Anterior cingulate cortex (tissue), 58 donors: ENCODE data around the gene PLCD3.
"Not testable (repeated sequence)": the region's sequence is repeated elsewhere in the genome, so short reads cannot be mapped to it uniquely, and the experiment has no call there.

Source experiments
- DNase-seq, 58 donors: peaks; one replicate each; lab custom pipeline; 2025; lab: John Stamatoyannopoulos, UW

The PLCD3 gene

DNA sequence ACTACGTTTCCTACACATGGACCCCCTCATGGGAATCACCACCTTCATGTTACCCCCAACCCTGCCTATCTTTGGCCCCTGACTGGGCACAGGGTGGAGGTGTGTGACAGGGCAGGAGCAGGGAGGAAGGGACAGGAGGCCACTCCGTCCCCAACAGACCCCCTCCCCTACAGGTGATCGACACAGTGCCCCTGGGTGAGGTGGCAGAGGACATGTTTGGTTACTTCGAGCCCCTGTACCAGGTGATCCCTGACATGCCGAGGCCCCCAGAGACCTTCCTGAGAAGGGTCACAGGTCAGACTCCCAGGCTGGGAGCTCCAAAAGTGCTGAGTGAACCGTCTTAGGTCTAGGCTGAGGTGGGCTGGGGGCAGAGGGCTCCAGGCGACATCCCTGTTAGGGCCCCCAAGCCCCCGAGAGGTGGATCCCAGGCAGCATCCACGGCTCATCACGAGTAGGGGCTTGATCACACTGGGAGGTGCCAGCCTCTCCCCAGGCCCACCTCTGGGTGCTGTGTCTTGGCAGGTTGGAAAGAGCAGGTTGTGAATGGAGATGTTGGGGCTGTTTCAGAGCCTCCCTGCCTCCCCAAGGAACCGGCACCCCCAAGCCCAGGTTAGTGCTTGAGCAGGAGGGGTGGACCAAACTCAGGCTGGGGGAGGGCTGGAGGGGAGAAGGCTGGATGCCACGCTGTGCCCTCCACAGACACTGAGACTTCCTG is 4.7 kb upstream of the PLCD3 start:
- no peak for DNase-seq

DNA sequence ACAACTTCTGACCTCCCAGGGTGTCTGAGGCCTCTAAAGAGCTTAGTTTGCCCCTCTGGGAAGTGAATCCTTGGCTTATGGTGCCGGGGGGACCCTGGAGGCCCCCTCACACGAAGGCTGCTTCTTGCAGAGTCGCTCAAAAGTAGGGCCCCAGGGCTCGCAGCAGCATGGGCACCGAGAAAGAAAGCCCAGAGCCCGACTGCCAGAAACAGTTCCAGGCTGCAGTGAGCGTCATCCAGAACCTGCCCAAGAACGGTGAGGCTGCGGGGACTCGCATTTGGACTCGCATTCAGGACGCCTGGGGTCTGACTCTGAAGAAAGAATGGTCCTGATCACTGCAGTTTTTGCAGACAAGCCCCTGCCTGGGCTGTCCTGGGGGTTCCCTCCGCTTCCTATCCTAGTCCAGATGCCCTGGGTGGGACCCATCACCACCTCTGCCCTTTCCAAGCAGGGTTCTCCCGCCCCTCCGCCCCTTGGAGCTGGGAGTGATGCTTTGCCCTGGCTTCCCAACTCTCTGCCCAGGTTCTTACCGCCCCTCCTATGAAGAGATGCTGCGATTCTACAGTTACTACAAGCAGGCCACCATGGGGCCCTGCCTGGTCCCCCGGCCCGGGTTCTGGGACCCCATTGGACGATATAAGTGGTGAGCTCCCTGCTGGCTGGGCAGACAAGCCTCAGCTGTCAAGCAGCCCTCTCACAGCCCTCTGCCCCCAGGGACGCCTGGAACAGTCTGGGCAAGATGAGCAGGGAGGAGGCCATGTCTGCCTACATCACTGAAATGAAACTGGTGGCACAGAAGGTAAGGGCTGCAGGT is 3.9 kb upstream of the PLCD3 start:
- DNase-seq, result peak in 1 of 58 donors; percentile 44

DNA sequence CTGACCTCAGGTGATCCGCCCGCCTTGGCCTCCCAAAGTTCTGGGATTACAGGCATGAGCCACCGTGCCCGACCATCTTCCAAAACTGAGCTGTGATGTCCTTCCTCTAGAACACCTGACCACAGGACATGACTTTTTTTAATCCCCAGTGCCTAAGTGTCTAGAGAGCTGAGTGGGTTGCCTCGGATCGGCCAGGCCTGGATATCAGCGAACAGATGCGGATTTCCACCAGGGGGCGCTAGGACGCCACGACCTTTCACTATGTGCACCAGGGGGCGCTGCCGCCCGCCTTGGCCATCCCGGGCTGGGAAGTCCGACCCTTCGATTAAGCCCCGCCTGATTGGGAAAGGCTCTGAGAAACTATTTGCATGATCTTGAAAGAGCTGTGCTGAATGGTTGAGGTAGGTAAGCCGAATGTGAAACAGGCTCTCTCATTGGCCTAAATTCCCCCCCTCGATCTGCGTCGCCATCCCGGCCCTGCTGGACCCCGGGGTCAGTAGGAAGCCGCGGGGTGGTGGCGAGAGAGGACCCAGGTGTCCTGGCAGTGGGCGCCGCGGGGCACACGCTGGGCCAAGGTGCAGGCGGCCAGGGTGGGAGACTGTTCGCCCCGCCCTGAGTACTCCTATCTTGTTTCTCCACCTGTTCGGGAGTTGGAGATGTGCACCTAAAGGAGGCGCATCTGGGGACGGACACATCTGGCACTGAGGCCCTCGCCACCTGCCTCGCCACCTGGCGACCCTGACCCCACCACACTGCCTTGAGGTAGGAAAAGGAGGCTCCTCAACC is 3.1 kb upstream of the PLCD3 start, which contains the start of gene ACBD4:
Gene ACBD4, plus strand, starts transcription at position 496 of the 786 bp plus-strand sequence. CDS start 458 bp downstream, outside the sequence.
- DNase-seq, result peak; percentile 68 to 98 (median 89)

GRCh38 chr17:45132572-45133463 is 503 bp upstream of the PLCD3 start:
- peak in 54 of 58 donors; percentile 19 to 84 (median 67) for DNase-seq

DNA sequence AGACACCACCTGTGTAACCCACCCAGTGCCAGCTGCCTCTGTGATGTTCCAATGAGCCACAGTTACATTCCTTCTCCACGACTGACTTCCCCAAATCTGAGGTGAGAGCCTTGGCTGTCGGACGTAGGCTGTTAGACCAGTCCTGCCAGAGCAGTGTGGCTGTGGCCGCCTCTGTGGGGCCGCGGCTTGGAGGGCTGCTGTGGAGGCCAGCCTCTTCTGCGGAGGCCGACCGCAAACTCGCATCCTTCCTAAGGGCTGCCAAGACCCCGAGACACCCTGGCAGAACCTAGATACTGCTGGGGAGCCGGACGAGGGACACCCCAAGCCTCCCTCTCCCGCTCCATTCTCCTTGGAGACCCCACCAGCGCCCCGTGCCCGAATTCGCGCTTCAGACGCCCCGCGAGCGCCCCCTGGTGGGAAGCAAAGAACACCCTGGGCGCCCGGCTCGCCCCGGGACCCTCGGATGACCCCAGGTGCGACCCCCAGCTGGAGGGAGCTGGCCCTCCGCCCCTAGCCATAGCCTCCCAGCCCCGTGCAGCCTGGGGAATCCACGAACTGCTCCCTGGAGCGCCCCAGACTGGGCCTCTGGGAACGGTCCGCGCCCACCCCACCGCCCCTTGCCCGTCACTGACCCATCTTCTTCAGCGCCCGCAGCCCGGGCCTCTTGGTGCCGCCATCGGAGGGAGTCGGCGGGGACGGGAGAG is 547 bp downstream of the PLCD3 start:
- DNase-seq, result peak in 17 of 58 donors; percentile 9 to 52 (median 26)

DNA sequence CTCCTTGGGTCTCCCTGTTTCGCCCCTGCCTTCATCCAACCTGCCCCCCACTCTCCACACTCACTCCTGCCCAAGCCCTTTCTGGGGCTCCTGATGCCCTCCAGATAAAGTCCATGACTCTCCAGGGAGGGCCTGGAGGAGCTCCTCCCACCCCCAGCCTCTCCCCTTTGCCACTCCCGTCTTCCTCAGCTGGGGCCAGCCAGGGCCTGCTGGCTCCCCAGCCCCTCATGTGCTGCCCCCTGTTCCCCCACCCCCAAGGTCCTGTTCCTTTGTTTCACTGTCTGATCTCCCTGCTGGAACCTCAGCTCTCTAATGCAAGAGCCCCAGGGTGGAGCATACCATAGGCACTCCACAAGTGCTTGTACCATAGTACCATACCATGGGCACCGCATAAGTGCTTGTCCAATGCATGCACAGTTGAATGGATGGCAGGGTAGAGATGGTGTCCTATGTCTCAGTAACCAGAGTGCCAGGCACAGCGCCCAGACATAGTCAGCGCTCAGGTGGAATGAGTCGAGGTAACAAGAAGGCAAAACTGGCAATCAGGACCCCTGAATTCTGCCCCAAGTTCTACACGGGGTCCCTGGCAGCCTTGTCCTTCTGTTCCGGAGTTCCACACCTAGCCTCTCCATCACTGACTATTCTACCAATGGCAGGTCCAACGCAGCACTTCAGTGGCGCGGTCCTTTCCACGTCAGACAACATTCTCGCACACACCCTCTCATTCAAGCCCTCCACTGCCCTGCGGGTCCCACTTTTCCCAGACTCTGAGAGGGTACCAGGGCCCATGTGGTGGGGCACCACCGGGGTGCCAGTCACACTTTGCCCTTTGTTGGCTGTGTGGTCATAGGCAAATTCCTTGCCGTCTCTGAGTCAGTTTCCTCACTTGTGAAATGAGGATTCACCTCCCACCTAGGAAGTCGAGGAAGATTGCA is 1.4 kb downstream of the PLCD3 start:
- peak in 1 of 58 donors; percentile 2 for DNase-seq

- DNase-seq, result no peak
These were observed 2.2 kb downstream of the PLCD3 start for GRCh38 chr17:45129940-45130680.

DNA sequence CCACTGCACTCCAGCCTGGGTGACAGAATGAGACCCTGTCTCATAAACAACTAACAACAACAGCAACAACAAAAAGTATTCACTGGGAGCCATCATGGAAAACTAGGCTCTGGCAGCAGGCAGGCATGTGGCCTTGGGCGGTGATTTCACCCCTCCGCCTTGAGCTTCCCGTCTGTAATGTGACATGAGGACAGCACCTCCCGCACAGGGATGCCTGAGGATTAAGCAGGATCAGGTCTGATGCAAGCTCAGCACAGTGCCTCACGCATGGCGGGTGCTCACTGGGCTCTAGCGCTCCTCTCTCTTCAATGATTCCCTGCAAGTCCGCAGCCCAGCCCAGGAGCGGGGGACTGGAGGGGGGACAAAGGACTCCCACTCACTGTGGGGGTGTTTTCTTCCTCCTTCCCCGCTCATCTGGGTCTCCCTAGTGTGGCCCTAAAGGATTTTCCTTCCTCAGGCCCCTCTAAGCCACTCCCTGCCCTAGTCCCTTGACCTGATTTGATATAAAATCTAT is 2.8 kb downstream of the PLCD3 start:
- peak in 1 of 58 donors; percentile 26 for DNase-seq

- no peak for DNase-seq
These were observed 3.3 kb downstream of the PLCD3 start for GRCh38 chr17:45128989-45129388.

GRCh38 chr17:45128331-45128730 is 4.0 kb downstream of the PLCD3 start:
- DNase-seq, result no peak

- DNase-seq, result no peak
These were observed 4.6 kb downstream of the PLCD3 start for GRCh38 chr17:45127548-45128300.

DNA sequence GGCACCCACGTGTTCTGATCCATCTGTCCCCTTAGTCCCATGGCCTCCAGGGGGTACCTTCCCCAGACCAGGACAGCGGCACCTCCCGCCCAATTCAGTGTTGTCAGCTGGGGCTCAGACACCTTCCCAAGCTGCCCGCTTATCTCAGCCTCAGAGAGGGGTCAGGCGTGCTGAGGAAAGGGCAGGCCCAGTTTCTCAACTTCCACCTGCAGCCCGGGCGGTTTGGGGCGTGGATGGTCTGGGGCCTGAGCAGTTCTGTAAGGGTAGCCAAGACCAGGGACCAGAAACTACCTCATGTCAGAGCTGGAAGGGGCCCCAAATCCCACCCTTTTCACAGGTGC is 5.1 kb downstream of the PLCD3 start:
- no peak for DNase-seq

DNA sequence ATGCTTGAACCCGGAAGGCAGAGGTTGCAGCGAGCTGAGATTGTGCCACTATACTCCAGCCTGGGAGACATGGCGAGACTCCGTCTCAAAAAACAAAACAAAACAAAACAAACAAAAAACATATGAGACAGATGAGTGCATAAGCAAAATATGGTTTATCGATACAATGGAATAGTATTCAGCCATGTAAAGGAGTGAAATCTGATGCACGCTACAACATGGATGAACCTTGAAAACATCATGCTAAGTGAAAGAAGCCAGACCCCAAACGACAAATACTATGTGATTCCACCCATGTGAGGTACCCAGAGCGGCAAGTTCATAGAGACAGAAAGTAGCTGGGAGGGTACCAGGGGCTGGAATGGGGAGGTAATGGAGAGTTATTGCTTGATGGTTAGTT is 6.8 kb downstream of the PLCD3 start:
- DNase-seq, result no peak

GRCh38 chr17:45124797-45125122 is 7.6 kb downstream of the PLCD3 start:
- DNase-seq, result not testable (repeated sequence)

DNA sequence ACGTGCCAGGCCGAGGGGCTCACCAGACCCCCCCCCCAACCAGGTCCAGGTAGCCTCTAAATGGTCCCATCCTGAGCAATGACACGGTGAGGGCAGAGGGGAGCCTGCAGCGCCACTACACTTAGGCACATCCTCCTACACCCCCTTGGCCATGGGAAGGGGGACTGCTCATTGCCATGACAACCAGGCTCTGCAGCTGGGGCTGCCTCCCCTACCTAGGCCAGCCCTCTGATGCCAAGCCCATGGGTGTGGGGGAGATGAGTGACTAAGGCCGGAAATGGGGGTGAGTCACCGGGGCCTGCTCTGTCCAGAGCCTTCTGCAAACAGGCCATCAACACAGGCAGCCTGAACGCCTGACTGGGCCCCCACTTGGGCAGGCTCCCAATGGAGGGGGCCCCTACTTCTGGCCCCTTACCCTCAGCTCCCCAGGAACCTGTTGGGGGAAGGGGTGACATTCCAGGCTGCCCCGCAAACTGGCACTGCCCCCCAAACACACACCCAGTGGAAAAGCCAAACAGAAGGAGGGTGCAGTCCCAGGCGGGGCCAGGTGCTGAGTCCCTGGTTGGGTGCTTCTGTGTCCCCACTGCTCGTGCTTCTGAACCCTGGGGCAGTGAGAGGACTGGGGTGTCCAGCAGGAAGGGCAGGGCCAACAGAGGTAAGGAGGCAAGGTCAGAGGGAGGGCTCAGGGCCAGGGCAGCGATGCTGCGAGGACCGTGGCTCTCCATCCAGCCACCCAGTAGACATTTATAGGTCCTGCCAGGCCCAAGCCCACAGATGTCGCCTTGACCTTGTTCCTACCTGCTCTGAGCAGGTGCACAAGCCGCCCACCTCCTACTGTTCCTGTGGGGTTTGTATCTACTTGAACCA is 8.2 kb downstream of the PLCD3 start:
- no peak for DNase-seq
